ENCODE measurements around the gene OLFM3.

- TF ChIP-seq CTCF (IDR thresholded peaks at IDR 0.05) = no peak
- no peak for TF ChIP-seq POLR2A (IDR thresholded peaks at IDR 0.05)
Observed at GRCh38 chr1:101995984-101996745, 561 bp downstream of the OLFM3 start.
